Activated naive CD8-positive, alpha-beta T cell treated with anti-CD3 and anti-CD28 coated beads for 36 hours (primary cell): ENCODE measurements around the gene OSBPL2. TPM values are rescaled to one million over a fixed set of nuclear protein-coding genes. Genes with fewer than 3 reads are reported as not detected.

Source experiments
- DNase-seq: peaks from one replicate; pipeline ENCODE4 v3.0.0; 2021
- H3K27ac Mint-ChIP-seq: one replicate; pipeline ENCODE4 v1.8.0; 2022; ENCODE audit warnings: mild to moderate bottlenecking, moderate library complexity, mixed read lengths
- H3K27me3 Mint-ChIP-seq: one replicate; pipeline ENCODE4 v1.8.0; 2022; ENCODE audit warnings: mild to moderate bottlenecking, mixed read lengths
- H3K36me3 Mint-ChIP-seq: one replicate; pipeline ENCODE4 v1.8.0; 2021; ENCODE audit warnings: mild to moderate bottlenecking, mixed read lengths
- H3K4me1 Mint-ChIP-seq: one replicate; pipeline ENCODE4 v1.8.0; 2021; ENCODE audit warnings: mixed read lengths
- H3K4me3 Mint-ChIP-seq: one replicate; pipeline ENCODE4 v1.8.0; 2022; ENCODE audit warnings: mild to moderate bottlenecking, moderate library complexity, mixed read lengths
- H3K9me3 Mint-ChIP-seq: one replicate; pipeline ENCODE4 v1.8.0; 2022; ENCODE audit warnings: mixed read lengths
- total RNA-seq, 2 experiments: library from RNA; stranded (reverse); gene quantifications; one replicate each; pipeline ENCODE4 v1.2.3, GENCODE V29; 2021

The OSBPL2 gene
- total RNA-seq, 2 experiments from 2014 or later, result 19.2 to 20.4 TPM

DNA sequence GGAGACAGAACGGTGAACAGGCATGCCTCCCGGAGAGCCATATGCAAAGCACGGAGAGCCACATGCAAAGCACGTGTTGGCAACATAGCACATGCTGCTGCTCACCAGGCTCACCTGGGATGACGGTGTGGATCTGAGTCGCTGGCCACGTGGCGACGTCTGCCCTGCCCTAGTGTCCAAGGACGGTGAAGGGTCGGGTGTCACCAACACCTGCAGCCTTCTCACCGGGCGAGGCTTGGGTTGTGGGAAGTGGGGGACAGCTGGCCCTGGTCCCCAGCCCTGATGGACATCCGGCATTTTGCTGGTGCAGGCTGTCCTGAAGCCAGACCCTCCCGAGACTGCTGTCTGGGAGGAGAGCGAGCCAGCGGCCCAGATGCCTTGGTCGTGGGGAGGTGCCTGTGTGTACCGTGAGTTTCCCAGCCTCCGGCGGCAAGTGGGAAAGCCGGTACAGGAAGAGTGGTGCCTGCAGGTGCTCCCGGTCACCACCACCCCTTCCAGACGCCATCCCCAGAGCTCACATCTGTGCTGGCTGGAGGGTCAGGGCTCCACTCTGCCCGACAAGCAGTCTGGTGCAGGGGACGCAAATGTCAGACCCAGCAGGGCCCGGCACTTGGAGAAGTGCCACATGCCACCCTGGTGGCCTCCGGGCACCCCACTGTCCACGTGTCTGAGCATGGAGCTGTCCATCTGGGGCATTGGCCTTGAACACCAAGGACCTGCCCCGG, 58.6 kb downstream of the OSBPL2 start:
- no peak overlapping the region for H3K4me3 Mint-ChIP-seq
- H3K27ac Mint-ChIP-seq, result no peak overlapping the region
- no peaks in the 10 kb centered on the region for H3K27me3 Mint-ChIP-seq
- peaks cover 4% of the 10 kb centered on the region for H3K4me1 Mint-ChIP-seq
- DNase-seq, result no peak
- no peaks in the 10 kb centered on the region for H3K9me3 Mint-ChIP-seq
- H3K36me3 Mint-ChIP-seq, result peaks cover 2% of the 10 kb centered on the region

DNA sequence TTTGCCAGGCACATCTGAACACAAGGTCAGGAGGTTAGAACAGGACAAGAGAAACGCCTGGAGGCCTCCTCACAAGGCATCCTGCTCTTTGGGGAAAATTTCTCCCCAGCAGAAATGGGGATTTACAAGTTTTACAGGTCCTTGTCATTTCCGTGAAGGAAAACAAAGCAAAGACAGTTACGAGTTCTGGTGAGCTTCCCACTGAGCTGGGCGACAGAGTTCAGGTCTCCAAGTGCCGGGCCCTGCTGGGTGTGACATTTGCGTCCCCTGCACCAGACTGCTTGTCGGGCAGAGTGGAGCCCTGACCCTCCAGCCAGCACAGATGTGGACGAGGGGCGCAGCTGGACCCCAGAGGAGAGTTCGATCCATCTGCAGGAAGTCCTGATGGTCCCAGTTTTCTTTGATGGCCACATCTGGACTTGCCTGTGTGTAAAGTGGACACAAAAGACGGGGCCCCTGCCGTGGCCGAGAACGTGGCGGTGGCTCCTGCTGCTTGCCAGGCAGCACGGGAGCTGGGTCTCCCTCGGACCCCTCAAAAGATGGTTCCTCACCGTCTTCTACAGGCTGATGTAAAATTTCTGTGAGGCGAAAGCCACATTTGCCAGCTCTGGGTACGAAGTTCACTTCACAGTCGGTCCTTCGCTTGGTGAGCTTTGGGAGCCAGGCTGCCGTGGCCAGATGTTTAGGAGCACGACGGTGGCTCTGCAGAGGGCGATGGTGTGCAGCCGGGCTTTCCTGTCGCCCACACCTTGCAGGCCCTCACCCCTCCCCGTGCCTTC, 59.3 kb downstream of the OSBPL2 start:
- H3K27me3 Mint-ChIP-seq, result no peaks in the 10 kb centered on the region
- H3K27ac Mint-ChIP-seq, result no peak overlapping the region
- no peaks in the 10 kb centered on the region for H3K9me3 Mint-ChIP-seq
- H3K4me3 Mint-ChIP-seq, result no peak overlapping the region
- peaks cover 2% of the 10 kb centered on the region for H3K36me3 Mint-ChIP-seq
- H3K4me1 Mint-ChIP-seq, result peaks cover 6% of the 10 kb centered on the region
- DNase-seq, result no peak

DNA sequence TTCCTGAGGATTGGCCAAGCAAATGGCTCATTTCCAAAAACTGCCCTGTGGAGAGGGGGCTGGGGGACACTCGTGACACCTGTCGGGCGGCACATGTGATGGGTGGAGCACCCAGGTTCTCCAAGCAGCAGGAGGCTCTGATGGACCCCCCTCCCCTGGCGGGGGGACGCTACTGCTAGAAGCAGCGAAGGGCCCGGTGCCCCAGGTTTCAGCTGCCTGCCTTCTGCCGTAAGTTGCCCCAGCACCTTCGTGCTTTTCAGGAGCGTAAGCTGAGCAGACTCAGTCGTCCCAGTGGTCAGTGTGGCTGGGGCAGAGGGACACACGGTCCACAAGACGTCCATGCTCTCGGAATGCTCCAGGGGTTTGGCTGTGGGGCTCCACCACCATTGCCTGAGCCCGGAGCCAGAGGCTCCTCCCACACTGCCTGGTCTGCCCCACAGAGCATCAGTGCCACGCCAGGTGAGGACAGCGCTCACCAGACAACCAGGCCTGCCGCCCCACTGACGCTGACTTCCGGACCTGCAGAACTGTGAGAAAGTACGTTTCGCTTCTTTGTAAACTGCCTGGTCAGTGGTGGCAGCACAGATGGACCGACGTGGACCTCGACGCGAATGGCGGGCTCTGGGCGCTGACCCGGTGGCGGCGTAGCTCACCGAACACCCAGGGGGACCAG, 60.4 kb downstream of the OSBPL2 start:
- Mint-ChIP-seq H3K36me3 (peaks cover 6% of the 10 kb centered on the region), H3K9me3 (no peaks in the 10 kb centered on the region), H3K27me3 (no peaks in the 10 kb centered on the region), H3K4me3 (no peak overlapping the region), H3K27ac (no peak overlapping the region), H3K4me1 (peaks cover 6% of the 10 kb centered on the region)
- DNase-seq, result no peak

DNA sequence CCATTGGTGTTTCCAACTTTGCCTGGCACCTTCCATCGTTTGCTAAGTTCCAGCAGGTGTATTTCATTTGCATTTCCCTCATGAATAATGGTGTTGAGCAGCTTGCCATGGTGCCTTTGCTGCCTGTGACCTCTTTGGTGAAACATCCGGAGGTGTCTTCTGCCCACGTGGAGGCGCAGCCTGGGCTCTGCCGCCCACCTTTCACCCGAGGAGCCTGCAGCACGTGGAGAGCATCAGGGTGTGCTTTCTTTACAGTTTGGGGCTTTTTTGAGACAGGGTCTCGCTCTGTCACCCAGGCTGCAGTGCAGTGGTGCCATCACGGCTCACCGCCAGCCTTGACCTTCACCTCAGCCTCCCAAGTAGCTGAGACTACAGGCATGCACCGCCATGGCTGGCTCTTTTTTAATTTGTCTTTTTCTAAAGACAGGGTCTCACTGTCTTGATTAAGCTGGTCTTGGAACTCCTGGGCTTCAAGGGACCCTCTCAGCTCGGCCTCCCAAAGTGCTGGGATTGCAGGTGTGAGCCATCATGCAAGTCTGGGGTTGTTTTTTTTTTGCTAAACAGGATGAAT, 61.4 kb downstream of the OSBPL2 start:
- Mint-ChIP-seq H3K36me3 (peaks cover 14% of the 10 kb centered on the region), H3K4me3 (no peak overlapping the region), H3K9me3 (no peaks in the 10 kb centered on the region), H3K27me3 (no peaks in the 10 kb centered on the region), H3K4me1 (peaks cover 11% of the 10 kb centered on the region), H3K27ac (no peak overlapping the region)
- DNase-seq, result no peak

DNA sequence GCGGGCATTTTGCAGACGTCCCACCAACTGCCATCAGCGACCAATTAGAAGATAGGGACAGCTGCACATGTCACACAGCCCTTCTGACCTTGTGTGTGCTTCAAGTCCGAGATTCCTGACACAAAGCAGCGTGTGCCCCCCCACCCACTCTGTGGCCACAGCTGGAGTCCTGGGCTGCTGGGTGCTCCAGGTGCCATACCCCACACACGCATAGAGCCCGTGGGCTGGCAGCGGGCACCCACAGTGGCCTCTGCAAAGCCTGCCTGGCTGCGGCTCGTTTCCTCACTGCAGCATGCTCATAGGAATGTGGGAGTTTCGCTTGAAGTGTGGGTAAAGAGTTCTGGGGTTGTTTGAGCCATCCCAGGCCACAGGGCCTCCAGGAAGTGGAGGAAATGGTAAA, 62.0 kb downstream of the OSBPL2 start:
- Mint-ChIP-seq H3K27ac (no peak overlapping the region), H3K4me1 (peaks cover 15% of the 10 kb centered on the region), H3K36me3 (peaks cover 14% of the 10 kb centered on the region), H3K9me3 (no peaks in the 10 kb centered on the region), H3K4me3 (no peak overlapping the region), H3K27me3 (no peaks in the 10 kb centered on the region)
- DNase-seq, result no peak

DNA sequence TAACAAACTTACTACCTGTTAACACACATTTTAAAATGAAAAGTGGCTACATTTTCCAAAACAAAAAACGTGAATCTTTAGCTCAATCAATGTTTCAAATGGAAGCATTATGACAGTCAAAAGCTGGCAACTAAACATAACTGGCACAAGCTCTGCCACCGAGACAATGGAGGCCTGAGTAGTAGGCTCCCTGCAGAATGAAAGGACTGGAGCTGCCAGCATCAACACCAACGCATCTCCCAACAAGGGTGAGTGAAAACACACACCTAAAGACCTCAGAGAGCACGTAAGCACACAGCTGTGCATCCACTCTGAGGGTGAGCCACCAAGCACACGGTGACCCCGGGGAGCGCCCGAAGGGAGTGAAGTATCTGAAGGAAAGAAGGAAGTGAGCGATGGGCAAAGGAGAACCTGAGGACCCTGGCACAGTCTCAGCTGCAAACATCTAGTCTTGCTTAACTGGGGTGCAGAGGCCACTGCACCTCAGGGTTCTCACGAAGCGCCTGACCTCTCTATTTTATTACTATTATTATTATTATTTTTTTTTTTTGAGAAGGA, 62.9 kb downstream of the OSBPL2 start:
- no peaks in the 10 kb centered on the region for H3K27me3 Mint-ChIP-seq
- H3K36me3 Mint-ChIP-seq, result peaks cover 17% of the 10 kb centered on the region
- peak overlapping the region; percentile 66 for H3K4me3 Mint-ChIP-seq
- no peak overlapping the region for H3K27ac Mint-ChIP-seq
- H3K9me3 Mint-ChIP-seq, result no peaks in the 10 kb centered on the region
- DNase-seq, result no peak
- H3K4me1 Mint-ChIP-seq, result peaks cover 18% of the 10 kb centered on the region

DNA sequence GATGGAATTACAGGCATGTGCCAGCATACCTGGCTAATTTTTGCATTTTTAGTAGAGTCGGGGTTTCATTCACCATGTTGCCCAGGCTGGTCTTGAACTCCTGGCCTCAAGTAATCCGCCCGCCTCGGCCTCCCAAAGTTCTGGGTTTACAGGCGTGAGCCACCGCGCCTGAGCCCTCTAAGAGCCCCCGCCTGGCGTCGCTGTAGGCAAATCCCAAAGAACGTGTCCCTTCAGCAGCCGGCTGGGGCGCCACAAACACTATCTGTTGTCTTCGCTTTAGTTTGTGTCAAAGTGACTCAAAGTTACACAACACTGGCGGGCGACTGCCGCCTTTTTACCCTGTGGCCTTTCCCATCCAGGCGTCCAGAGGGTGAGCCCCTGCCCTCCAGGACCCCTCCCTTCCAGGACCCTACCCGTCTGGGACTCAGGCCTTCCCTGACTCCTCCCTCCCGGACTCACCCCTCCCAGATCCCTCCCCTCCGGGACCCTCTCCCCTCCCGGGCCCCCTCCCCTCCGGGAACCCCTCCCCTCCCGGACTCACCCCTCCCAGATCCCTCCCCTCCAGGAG, 63.5 kb downstream of the OSBPL2 start:
- Mint-ChIP-seq H3K4me3 (peak overlapping the region; percentile 94), H3K27me3 (no peaks in the 10 kb centered on the region), H3K36me3 (peaks cover 17% of the 10 kb centered on the region), H3K4me1 (peaks cover 18% of the 10 kb centered on the region), H3K9me3 (no peaks in the 10 kb centered on the region), H3K27ac (peak overlapping the region; percentile 99)
- DNase-seq, result peak; percentile 91

DNA sequence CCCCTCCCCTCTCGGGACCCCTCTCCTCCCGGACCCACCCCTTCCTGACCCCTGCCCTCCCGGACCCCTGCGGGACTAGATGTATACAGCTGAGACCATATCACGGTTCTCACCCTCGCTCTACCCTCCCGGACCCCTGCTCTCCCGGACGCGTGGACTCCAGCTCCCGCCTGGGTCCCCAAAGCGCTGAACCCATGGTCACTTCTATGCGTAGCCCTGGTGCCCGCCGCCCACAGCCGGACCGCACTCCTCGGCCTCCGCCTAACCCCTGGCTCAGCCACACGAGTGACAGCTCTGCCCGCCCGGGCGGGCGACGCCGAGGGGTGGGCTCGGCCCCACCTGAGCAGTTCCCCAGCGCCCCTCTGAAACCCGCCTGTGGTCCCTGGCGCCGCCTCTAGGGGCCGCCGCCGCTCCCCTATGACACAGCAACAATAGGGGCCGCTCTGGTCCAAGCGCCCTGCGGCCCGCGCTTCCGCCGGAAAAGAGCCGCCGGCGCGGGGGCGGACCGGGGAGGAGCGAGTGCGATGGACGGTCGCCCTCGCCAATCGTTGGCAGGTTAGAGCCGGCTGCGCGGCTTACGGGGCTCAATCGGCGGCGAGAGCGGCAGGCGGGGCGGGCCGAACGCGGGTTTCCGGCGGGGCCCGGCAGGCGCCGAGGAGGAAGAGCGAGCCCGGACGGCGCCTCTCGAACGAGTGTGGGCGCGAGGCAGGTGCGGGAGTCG, 64.2 kb downstream of the OSBPL2 start, which contains the start of gene ADRM1:
ADRM1 (plus strand) TSS at position 657 of the 721 bp plus-strand sequence. CDS start 572 bp downstream, outside the sequence.
- H3K4me3 Mint-ChIP-seq, result peak within 1 kb of the TSS; percentile 94

DNA sequence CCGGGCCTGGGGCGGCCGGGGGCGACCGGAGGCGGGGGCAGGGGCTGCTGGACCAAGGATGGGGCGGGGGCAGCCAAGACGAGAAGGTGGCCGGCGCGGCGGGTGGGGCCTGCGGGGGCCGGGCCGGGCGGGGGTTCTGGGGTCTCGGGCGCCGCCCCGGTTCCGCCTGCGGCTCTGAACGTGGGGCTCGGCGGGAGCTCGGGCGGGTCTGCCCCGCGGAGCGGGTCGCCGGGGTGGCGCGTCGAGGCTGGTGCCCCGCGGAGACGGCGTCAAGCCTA, 64.7 kb downstream of the OSBPL2 start:
- DNase-seq, result no peak
- Mint-ChIP-seq H3K4me1 (peaks cover 18% of the 10 kb centered on the region), H3K9me3 (no peaks in the 10 kb centered on the region), H3K4me3 (peak overlapping the region; percentile 94), H3K27ac (peak overlapping the region; percentile 67), H3K27me3 (no peaks in the 10 kb centered on the region), H3K36me3 (peaks cover 17% of the 10 kb centered on the region)

More for the DNA sequence above, 64.2 kb downstream of the OSBPL2 start, which contains the start of gene ADRM1:
- peaks cover 18% of the 10 kb centered on the region for H3K4me1 Mint-ChIP-seq
- peak within 1 kb of the TSS; percentile 99 for H3K27ac Mint-ChIP-seq
- peaks cover 17% of the 10 kb centered on the region for H3K36me3 Mint-ChIP-seq
- DNase-seq, result peak; percentile 99
- H3K9me3 Mint-ChIP-seq, result no peaks in the 10 kb centered on the region
- H3K27me3 Mint-ChIP-seq, result no peaks in the 10 kb centered on the region

DNA sequence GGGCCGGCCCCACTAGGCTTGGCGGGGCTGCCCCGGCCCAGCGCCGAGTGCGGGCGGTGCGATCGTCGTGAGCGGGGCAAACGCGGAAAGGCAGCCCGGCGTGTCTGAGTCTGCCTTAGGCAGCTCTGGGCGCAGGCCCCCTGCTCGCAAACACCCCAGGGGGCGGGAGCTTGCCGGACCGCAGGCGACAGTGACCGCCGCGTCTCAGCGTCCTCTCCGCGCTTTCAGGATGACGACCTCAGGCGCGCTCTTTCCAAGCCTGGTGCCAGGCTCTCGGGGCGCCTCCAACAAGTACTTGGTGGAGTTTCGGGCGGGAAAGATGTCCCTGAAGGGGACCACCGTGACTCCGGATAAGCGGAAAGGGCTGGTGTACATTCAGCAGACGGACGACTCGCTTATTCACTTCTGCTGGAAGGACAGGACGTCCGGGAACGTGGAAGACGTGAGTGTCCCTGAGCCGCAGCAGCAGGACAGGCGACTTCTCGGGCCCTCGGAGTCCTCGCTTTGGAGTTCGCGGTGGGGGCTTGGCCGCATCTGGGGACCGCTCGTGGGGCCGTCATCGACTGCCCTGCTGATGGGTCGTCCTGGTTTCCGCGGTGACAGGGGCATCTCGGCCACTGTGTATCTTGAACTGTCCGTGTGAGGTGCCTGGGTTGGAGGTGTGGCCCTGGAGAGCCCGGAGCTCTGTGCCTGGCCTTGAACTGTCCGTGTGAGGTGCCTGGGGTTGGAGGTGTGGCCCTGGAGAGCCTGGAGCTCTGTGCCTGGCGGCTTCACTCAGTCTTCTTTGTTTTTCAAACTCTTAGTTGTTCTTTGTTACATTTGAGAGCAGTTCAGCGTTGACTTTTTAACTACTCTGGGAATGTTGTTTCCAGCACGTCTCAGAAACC, 65.3 kb downstream of the OSBPL2 start:
- DNase-seq, result peak; percentile 29
- Mint-ChIP-seq H3K27ac (peak overlapping the region; percentile 82), H3K9me3 (no peaks in the 10 kb centered on the region), H3K4me1 (peaks cover 18% of the 10 kb centered on the region), H3K4me3 (peak overlapping the region; percentile 93), H3K36me3 (peaks cover 17% of the 10 kb centered on the region), H3K27me3 (no peaks in the 10 kb centered on the region)

DNA sequence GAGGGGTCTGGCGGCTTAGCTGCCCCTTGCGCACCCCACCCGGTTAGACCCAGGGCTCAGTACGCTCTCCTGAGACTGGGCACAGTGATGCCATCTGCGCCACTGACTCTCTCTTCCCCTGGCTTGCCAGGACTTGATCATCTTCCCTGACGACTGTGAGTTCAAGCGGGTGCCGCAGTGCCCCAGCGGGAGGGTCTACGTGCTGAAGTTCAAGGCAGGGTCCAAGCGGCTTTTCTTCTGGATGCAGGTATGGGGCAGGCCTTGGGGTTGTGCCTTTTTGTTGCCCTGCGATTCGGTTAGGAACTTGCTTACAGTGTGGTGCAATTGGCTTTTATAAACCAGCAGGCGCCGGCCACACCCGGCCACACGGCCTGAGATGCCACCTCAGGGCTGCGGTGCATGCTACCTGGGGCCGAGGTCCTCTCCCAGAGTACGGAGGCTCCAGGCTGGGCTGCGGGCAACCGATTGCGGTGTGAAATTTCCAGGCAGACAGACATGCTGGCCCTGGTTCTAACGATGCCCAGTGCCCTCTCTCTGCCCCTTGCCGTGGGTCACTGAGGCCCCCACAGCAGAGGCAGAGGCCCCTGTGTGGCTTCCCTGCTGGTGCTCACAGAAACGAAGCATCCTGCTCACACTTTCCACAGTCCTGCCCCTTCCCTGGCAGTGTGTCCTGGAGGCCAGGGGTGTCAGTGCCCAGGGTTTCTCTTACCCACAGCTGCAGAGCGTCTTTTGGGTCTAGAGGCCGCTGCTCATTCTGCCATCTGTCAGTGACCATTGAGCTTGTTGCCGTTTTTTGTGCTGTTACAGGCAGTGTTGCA, 66.2 kb downstream of the OSBPL2 start:
- peaks cover 17% of the 10 kb centered on the region for H3K36me3 Mint-ChIP-seq
- H3K27ac Mint-ChIP-seq, result peak overlapping the region; percentile 82
- H3K9me3 Mint-ChIP-seq, result no peaks in the 10 kb centered on the region
- peaks cover 18% of the 10 kb centered on the region for H3K4me1 Mint-ChIP-seq
- H3K27me3 Mint-ChIP-seq, result no peaks in the 10 kb centered on the region
- no peak for DNase-seq
- H3K4me3 Mint-ChIP-seq, result peak overlapping the region; percentile 93

DNA sequence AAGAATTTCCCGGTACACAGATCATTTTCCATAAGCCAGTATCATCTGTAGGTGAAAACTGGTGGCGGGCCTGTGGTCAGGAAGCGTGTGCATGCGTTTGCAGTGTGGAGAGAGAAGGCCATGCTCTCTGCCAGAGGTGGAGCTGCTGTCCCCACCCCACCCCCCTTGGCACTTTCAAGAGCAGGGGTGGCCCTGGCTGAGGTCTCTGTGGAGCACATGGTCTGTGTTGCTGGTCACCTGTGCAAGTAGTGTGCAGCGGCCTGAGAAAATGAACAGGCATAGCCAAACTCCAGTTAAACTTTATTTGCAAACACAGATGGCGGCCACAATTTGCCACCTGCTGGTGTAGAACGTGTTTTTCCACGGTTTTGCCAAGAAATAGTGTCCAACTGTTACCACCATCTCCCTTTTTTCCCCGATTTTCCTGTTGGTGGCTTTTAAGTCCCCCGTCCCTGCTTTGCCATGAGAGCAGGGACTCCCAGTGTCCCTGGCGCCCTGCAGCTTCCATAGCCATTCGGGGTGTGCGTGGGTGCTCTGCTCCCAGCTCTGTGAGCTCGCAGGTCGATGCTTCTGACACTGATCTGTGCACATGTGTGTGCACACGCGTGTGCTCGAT, 66.9 kb downstream of the OSBPL2 start:
- no peaks in the 10 kb centered on the region for H3K9me3 Mint-ChIP-seq
- peaks cover 18% of the 10 kb centered on the region for H3K4me1 Mint-ChIP-seq
- peaks cover 17% of the 10 kb centered on the region for H3K36me3 Mint-ChIP-seq
- H3K27ac Mint-ChIP-seq, result peak overlapping the region; percentile 52
- H3K4me3 Mint-ChIP-seq, result peak overlapping the region; percentile 93
- H3K27me3 Mint-ChIP-seq, result no peaks in the 10 kb centered on the region
- DNase-seq, result no peak
